ENCODE results near the gene OR12D1.
"Not testable (repeated sequence)": the region's sequence is repeated elsewhere in the genome, so short reads cannot be mapped to it uniquely, and the experiment has no call there.

Gene OR12D1

GRCh38 chr6:29414588-29414987 is at the start of gene OR12D1:
OR12D1 (plus strand) TSS chr6:29414928.
- DNase-seq (ENCODE audit: low read depth in 2 of 2), result no peak

- no peak for DNase-seq (ENCODE audit: low read depth in 2 of 2)
These were observed 46.0 kb upstream of the OR12D1 start, which contains the start of gene OR5V1 for GRCh38 chr6:29368765-29369164. OR5V1 (minus strand) TSS chr6:29368865; CDS start chr6:29356195, 12,670 bp downstream.

GRCh38 chr6:29375191-29375590 is 39.5 kb upstream of the OR12D1 start, which contains the start of gene OR12D3:
OR12D3 (minus strand) TSS chr6:29375291; CDS start chr6:29375287, 4 bp downstream.
- DNase-seq (ENCODE audit: low read depth in 2 of 2), result no peak

- no peak for DNase-seq (ENCODE audit: low read depth in 2 of 2)
These were observed 38.7 kb upstream of the OR12D1 start for GRCh38 chr6:29376003-29376402.

GRCh38 chr6:29388533-29388932 is 26.2 kb upstream of the OR12D1 start:
- DNase-seq (ENCODE audit: low read depth in 2 of 2), result no peak

GRCh38 chr6:29395331-29395730 is 19.4 kb upstream of the OR12D1 start, which contains the start of gene OR12D2:
OR12D2 (plus strand) TSS chr6:29395631; CDS start chr6:29396700, 1,069 bp downstream.
- no peak for DNase-seq (ENCODE audit: low read depth in 2 of 2)

- no peak for DNase-seq (ENCODE audit: low read depth in 2 of 2)
These were observed 15.2 kb upstream of the OR12D1 start for GRCh38 chr6:29399525-29399924.

- DNase-seq (ENCODE audit: low read depth in 2 of 2), result no peak
These were observed 10.9 kb upstream of the OR12D1 start for GRCh38 chr6:29403801-29404200.

GRCh38 chr6:29419516-29419915 is 4.8 kb downstream of the OR12D1 start:
- no peak for DNase-seq (ENCODE audit: low read depth in 2 of 2)

GRCh38 chr6:29424168-29424567 is 9.4 kb downstream of the OR12D1 start:
- DNase-seq (ENCODE audit: low read depth in 2 of 2), result no peak

GRCh38 chr6:29424575-29424974 is 9.8 kb downstream of the OR12D1 start:
- no peak for DNase-seq (ENCODE audit: low read depth in 2 of 2)

GRCh38 chr6:29425075-29425474 is 10.3 kb downstream of the OR12D1 start:
- no peak for DNase-seq (ENCODE audit: low read depth in 2 of 2)

GRCh38 chr6:29426654-29427053 is 11.9 kb downstream of the OR12D1 start:
- DNase-seq (ENCODE audit: low read depth in 2 of 2), result no peak

- not testable (repeated sequence) for DNase-seq (ENCODE audit: low read depth in 2 of 2)
These were observed 22.0 kb downstream of the OR12D1 start for GRCh38 chr6:29436730-29437129.

GRCh38 chr6:29439006-29439405 is 24.3 kb downstream of the OR12D1 start, which contains the start of gene OR10C1:
OR10C1 (plus strand) TSS chr6:29439306; CDS start chr6:29440016, 710 bp downstream.
- no peak for DNase-seq (ENCODE audit: low read depth in 2 of 2)

- no peak for DNase-seq (ENCODE audit: low read depth in 2 of 2)
These were observed 28.0 kb downstream of the OR12D1 start for GRCh38 chr6:29442719-29443118.

- DNase-seq (ENCODE audit: low read depth in 2 of 2), result not testable (repeated sequence)
These were observed 29.3 kb downstream of the OR12D1 start for GRCh38 chr6:29444031-29444430.

- DNase-seq (ENCODE audit: low read depth in 2 of 2), result no peak
These were observed 32.9 kb downstream of the OR12D1 start for GRCh38 chr6:29447670-29448069.

- no peak for DNase-seq (ENCODE audit: low read depth in 2 of 2)
These were observed 36.9 kb downstream of the OR12D1 start for GRCh38 chr6:29451471-29452193.

- DNase-seq (ENCODE audit: low read depth in 2 of 2), result no peak
These were observed 42.2 kb downstream of the OR12D1 start, which contains the start of the genes OR11A1 and OR2H1 for GRCh38 chr6:29456971-29457370. OR11A1 (minus strand) TSS chr6:29457071; CDS start chr6:29427641, 29,430 bp downstream. OR2H1 (plus strand) TSS chr6:29457155; CDS start chr6:29461770, 4,615 bp downstream.

- no peak for DNase-seq (ENCODE audit: low read depth in 2 of 2)
These were observed 46.5 kb downstream of the OR12D1 start for GRCh38 chr6:29461021-29461814.

GRCh38 chr6:29462022-29462421 is 47.3 kb downstream of the OR12D1 start:
- DNase-seq (ENCODE audit: low read depth in 2 of 2), result no peak

Measured in stimulated activated CD8-positive, alpha-beta memory T cell treated with anti-CD3 and anti-CD28 coated beads, Interleukin-2, amount 100 ng/mL, for 1 hour (primary cell).